Retinal pigment epithelial cell (primary cell): Measurements from ENCODE around the gene FOS.

Source experiments
- DNase-seq: peaks from one replicate; pipeline ENCODE4 v3.0.0-alpha.2; 2010; ENCODE audit warnings: low read depth
- H3K4me3 ChIP-seq: 2 replicates; pipeline ENCODE4 v1.5.1; 2011; ENCODE audit warnings: mild to moderate bottlenecking, low read length, control low read depth, moderate library complexity
- TF ChIP-seq, protein P1 (sequence below): conservative IDR thresholded peaks from 2 replicates; pipeline ENCODE4 v1.5.1; 2011; ENCODE audit warnings: low read depth, low read length, control low read depth, inconsistent platforms

The FOS gene

DNA sequence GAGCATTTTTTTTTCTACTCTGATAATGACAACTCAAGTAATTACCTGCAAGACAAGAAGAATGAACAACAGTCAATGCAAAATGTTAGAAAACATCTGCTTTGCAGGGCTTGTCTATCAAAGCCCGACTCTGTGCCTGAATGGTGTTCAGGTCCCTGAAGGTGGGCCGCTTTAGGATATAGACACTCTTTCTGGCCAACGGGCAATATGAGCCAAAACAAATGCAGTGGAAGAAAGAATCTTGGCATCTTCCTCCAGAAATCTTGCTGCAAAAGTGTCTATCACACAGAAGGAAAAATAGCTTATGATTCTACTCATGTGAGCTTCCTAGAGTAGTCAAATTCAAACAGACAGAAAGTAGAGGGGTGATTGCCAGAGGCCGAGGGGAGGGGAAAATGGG, 32.7 kb downstream of the FOS start:
- H3K4me3 ChIP-seq = no peak overlapping the region
- TF ChIP-seq, protein P1, sequence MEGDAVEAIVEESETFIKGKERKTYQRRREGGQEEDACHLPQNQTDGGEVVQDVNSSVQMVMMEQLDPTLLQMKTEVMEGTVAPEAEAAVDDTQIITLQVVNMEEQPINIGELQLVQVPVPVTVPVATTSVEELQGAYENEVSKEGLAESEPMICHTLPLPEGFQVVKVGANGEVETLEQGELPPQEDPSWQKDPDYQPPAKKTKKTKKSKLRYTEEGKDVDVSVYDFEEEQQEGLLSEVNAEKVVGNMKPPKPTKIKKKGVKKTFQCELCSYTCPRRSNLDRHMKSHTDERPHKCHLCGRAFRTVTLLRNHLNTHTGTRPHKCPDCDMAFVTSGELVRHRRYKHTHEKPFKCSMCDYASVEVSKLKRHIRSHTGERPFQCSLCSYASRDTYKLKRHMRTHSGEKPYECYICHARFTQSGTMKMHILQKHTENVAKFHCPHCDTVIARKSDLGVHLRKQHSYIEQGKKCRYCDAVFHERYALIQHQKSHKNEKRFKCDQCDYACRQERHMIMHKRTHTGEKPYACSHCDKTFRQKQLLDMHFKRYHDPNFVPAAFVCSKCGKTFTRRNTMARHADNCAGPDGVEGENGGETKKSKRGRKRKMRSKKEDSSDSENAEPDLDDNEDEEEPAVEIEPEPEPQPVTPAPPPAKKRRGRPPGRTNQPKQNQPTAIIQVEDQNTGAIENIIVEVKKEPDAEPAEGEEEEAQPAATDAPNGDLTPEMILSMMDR = no peak
- DNase-seq = no peak

DNA sequence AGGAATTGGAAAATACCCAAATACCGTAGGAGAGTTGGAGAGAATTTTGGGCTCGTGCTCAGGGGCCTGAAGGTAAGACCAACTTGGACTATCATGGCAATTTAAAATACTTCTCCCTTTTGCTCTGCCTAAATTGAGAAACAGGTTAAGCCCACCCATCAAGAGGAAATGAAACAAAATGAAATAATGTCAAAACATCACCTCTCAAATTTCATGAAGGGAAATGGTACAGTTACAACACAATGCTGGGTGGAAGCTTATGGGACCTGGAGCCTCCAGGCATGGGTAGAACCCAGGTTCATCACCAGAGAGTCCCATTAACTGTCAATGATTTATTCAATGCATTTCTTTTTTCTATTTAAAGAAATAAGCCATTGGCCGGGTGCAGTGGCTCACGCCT, 33.7 kb downstream of the FOS start:
- H3K4me3 ChIP-seq = no peak overlapping the region
- TF ChIP-seq, protein P1 = no peak
- no peak for DNase-seq

DNA sequence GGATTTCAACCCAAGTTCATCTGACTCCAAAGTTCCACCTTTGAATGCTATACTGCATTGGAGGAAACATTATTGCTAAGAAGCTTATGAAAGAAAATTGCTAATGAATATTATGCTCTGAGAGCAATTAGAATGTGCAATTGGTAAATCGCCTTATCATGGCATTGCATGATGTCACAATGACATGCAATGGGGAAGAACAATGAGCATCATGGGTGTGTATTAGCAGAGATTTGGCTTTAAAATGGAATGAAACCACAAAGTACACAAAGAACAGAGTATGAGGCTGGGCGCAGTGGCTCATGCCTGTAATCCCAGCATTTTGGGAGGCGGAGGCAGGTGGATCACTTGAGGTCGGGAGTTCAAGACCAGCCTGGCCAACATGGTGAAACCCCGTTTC, 34.7 kb downstream of the FOS start:
- no peak overlapping the region for H3K4me3 ChIP-seq
- TF ChIP-seq, protein P1 = no peak
- DNase-seq = no peak

DNA sequence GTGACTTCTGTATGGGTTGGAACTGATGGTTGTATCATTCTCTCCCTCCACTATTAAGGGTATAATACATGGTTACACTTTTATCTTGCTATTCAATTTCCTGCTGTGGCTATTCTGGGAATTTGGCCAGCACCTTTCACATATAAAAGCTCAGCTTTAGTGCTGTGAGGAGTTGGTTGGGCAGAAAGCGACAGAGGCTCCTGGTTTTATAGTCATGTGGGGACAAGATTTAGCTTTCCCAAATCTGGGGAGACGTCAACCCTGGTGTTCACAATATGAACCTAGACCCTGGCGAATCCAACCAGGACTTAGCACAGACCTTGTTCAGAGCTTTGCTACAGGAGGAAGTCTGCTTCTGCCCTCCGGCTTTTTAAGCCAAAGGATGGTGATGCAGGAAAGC, 36.5 kb downstream of the FOS start:
- DNase-seq = no peak

DNA sequence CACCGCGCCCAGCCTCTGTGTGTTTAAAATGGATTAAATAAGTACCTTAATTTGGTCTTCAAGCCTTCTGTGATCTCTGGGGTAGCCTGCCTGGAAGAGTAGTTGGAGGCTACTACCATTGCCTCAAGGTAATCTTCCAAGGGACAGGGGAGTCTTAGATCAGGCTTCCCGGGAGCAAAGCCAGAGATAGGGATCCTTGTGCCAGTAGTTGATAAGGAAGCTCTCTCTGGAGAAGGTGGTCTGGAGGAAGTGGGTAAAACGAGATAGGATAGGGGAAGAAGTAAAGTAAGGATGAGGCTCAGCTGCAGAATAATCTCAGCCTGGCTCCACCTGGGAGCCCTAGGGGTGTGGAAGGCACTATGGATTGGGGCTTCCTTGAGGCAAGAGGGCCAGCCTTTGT, 38.5 kb downstream of the FOS start:
- DNase-seq = no peak
- TF ChIP-seq, protein P1 = no peak
- H3K4me3 ChIP-seq = no peak overlapping the region

More for the DNA sequence above, 36.5 kb downstream of the FOS start:
- TF ChIP-seq, protein P1 = no peak
- no peak overlapping the region for H3K4me3 ChIP-seq

- TF ChIP-seq, protein P1 = no peak
- no peak for DNase-seq
- H3K4me3 ChIP-seq = no peak overlapping the region
Observed at GRCh38 chr14:75318353-75318752, 39.7 kb downstream of the FOS start.

- no peak overlapping the region for H3K4me3 ChIP-seq
- no peak for DNase-seq
- TF ChIP-seq, protein P1 = no peak
Observed at GRCh38 chr14:75319021-75319420, 40.4 kb downstream of the FOS start.
